Measurements from ENCODE around the gene PLCD3. TPM values are rescaled to one million over a fixed set of nuclear protein-coding genes. Genes with fewer than 3 reads are reported as not detected.

The PLCD3 gene
- polyA plus RNA-seq, 1 donor from 2014 or later = 1.3 TPM

- no peak for TF ChIP-seq MXI1 (conservative IDR thresholded peaks at IDR 0.05; ENCODE audit: poor library complexity, severe bottlenecking)
- TF ChIP-seq POLR2AphosphoS5 (IDR thresholded peaks at IDR 0.05) = no peak
- TF ChIP-seq RAD21 (conservative IDR thresholded peaks at IDR 0.05) = no peak
- TF ChIP-seq REST (IDR thresholded peaks at IDR 0.05; ENCODE audit: borderline replicate concordance) = no peak
- TF ChIP-seq EZH2 (IDR thresholded peaks at IDR 0.05; ENCODE audit: borderline replicate concordance, insufficient read depth, low read length, poor library complexity, severe bottlenecking) = no peak
- no peak for TF ChIP-seq SMC3 (conservative IDR thresholded peaks at IDR 0.05; ENCODE audit: poor library complexity)
- no peak for TF ChIP-seq CTCF (IDR thresholded peaks at IDR 0.05; ENCODE audit: poor library complexity, severe bottlenecking)
- no peak for TF ChIP-seq TAF1 (IDR thresholded peaks at IDR 0.05; ENCODE audit: low read depth)
- TF ChIP-seq EP300 (conservative IDR thresholded peaks at IDR 0.05; ENCODE audit: poor library complexity, severe bottlenecking) = no peak
- H3K9ac ChIP-seq (ENCODE audit: low read length) = no peak overlapping the region
- H4K20me1 ChIP-seq (ENCODE audit: insufficient read depth) = no peaks in the 10 kb centered on the region
- no peak overlapping the region for H2AFZ ChIP-seq (ENCODE audit: low read depth, low read length)
- no peak overlapping the region for H3K4me3 ChIP-seq (ENCODE audit: low read length)
- H3K27me3 ChIP-seq (ENCODE audit: insufficient read depth, low read depth, low read length) = no peaks in the 10 kb centered on the region
- H3K9me2 ChIP-seq (ENCODE audit: insufficient read depth, low read length) = no peaks in the 10 kb centered on the region
- peaks cover 6% of the 10 kb centered on the region for H3K36me3 ChIP-seq (ENCODE audit: insufficient read depth, low read length)
- no peaks in the 10 kb centered on the region for H3F3A ChIP-seq (ENCODE audit: insufficient read depth, low read length, poor library complexity, severe bottlenecking)
- no peaks in the 10 kb centered on the region for H3K79me2 ChIP-seq (replicated peaks; ENCODE audit: insufficient read depth, low read length)
- no peak overlapping the region for H3K4me2 ChIP-seq (ENCODE audit: low read length)
- no peaks in the 10 kb centered on the region for H3K9me3 ChIP-seq (ENCODE audit: low read length)
- H3K27ac ChIP-seq (ENCODE audit: low read length) = no peak overlapping the region
Measured at GRCh38 chr17:45101546-45101882, 30.8 kb downstream of the PLCD3 start.

- Histone ChIP-seq H3K27me3 (ENCODE audit: insufficient read depth, low read depth, low read length) (no peaks in the 10 kb centered on the region), H3K79me2 (replicated peaks; ENCODE audit: insufficient read depth, low read length) (no peaks in the 10 kb centered on the region), H3K4me3 (ENCODE audit: low read length) (no peak overlapping the region), H3K4me2 (ENCODE audit: low read length) (no peak overlapping the region), H3K9me3 (ENCODE audit: low read length) (no peaks in the 10 kb centered on the region), H2AFZ (ENCODE audit: low read depth, low read length) (no peak overlapping the region), H3K27ac (ENCODE audit: low read length) (no peak overlapping the region), H3K9me2 (ENCODE audit: insufficient read depth, low read length) (no peaks in the 10 kb centered on the region), H4K20me1 (ENCODE audit: insufficient read depth) (no peaks in the 10 kb centered on the region), H3K9ac (ENCODE audit: low read length) (no peak overlapping the region), H3F3A (ENCODE audit: insufficient read depth, low read length, poor library complexity, severe bottlenecking) (no peaks in the 10 kb centered on the region), H3K36me3 (ENCODE audit: insufficient read depth, low read length) (peaks cover 4% of the 10 kb centered on the region)
- TF ChIP-seq REST (IDR thresholded peaks at IDR 0.05; ENCODE audit: borderline replicate concordance) (no peak), RAD21 (conservative IDR thresholded peaks at IDR 0.05) (peak; percentile 72), CTCF (IDR thresholded peaks at IDR 0.05; ENCODE audit: poor library complexity, severe bottlenecking) (peak; percentile 83), MXI1 (conservative IDR thresholded peaks at IDR 0.05; ENCODE audit: poor library complexity, severe bottlenecking) (no peak), SMC3 (conservative IDR thresholded peaks at IDR 0.05; ENCODE audit: poor library complexity) (peak; percentile 74)
Measured at GRCh38 chr17:45098869-45099616, 33.3 kb downstream of the PLCD3 start.
